ENCODE measurements around the gene MYO1E. TPM values are rescaled to one million over a fixed set of nuclear protein-coding genes. Genes with fewer than 3 reads are reported as not detected.
A peak's percentile ranks its signal among the peaks of the same experiment; 100 is the strongest.

MYO1E gene
- total and polyA plus RNA-seq, 2 of the 8 experiments (the other 6 are each of a cell fraction or from before 2014, with no cell fraction given) = 19.6 to 142 TPM

GRCh38 chr15:59396679-59397078 is 24.0 kb upstream of the MYO1E start:
- no peaks in the 10 kb centered on the region for H4K20me1 ChIP-seq (replicated peaks in 1 of 2; ENCODE audit: control insufficient read depth in 1 of 2, insufficient read depth in 2 of 2, low read length in 2 of 2)
- no peak overlapping the region for H2BK20ac ChIP-seq (ENCODE audit: low read length)
- CTCF ChIA-PET (ENCODE audit: partially characterized antibody) = interaction anchor here (0.6 to 1.9 kb wide), 4 partner anchors 19 to 151 kb away, joined by 3 to 7 read pairs (median 4); no protein-coding TSS in a partner anchor
- no peak overlapping the region for H2AK5ac ChIP-seq (ENCODE audit: low read depth, low read length)
- H2AFZ ChIP-seq (ENCODE audit: low read length) = no peak overlapping the region
- no peaks in the 10 kb centered on the region for H3K36me3 ChIP-seq (ENCODE audit: control insufficient read depth in 2 of 4, insufficient read depth in 4 of 4, low read length in 3 of 4)
- H3K4ac ChIP-seq (replicated peaks; ENCODE audit: insufficient read length, low read depth, low read length) = no peak overlapping the region
- whole genome bisulfite sequencing, 2 experiments (ENCODE audit: extremely low coverage in 1 of 2, insufficient coverage in 1 of 2, insufficient read length in 1 of 2, insufficient replicate concordance in 2 of 2, low coverage in 1 of 2, low lambda C conversion rate in 2 of 2, missing lambda C conversion rate in 1 of 2) = 79% methylated on average over 3 of the region's 3 CpGs; no CpG with 5 or more reads in 1 of the 2 experiments
- DNase-seq (ENCODE audit: low read depth in 1 of 2, low spot score in 2 of 2) (no peak), FAIRE-seq (no peak)
- H2BK12ac ChIP-seq (ENCODE audit: low read depth, low read length) = no peak overlapping the region
- no peak overlapping the region for H4K8ac ChIP-seq (ENCODE audit: extremely low read depth, insufficient read depth, low read length)
- POLR2A ChIA-PET (ENCODE audit: partially characterized antibody) = interaction anchor here (1.0 kb wide), 1 partner anchor 12 kb away, joined by 3 read pairs; no protein-coding TSS in a partner anchor
- no peak overlapping the region for H2BK5ac ChIP-seq (ENCODE audit: low read depth, low read length)
- no peaks in the 10 kb centered on the region for H3K79me1 ChIP-seq (ENCODE audit: low read depth, low read length)
- no peak overlapping the region for H3K9ac ChIP-seq (replicated peaks in 1 of 4; ENCODE audit: extremely low read depth in 1 of 4, low read depth in 3 of 4, low read length in 3 of 4)
- no peak overlapping the region for H3K4me2 ChIP-seq (ENCODE audit: insufficient read depth in 1 of 2, low read depth in 2 of 2, low read length in 2 of 2)
- no peak overlapping the region for H4K5ac ChIP-seq (ENCODE audit: insufficient read length, low read depth, low read length)
- H3K4me3 ChIP-seq (ENCODE audit: extremely low read depth in 1 of 4, insufficient read depth in 2 of 4, low read depth in 3 of 4, low read length in 4 of 4) = no peak overlapping the region
- H3K23me2 ChIP-seq (ENCODE audit: low read depth, low read length) = no peaks in the 10 kb centered on the region
- H2BK15ac ChIP-seq (ENCODE audit: low read length) = no peak overlapping the region
- no peaks in the 10 kb centered on the region for H3K9me3 ChIP-seq (ENCODE audit: insufficient read depth in 2 of 2, low read depth in 1 of 2, low read length in 1 of 2)
- H3K18ac ChIP-seq (ENCODE audit: extremely low read depth, low read length) = no peak overlapping the region
- peaks cover 0 to 8% (median 3%) of the 10 kb centered on the region in 4 experiments; a peak in 5 of 7 replicates for H3K27me3 ChIP-seq (replicated peaks in 1 of 4; ENCODE audit: control insufficient read depth in 3 of 4, extremely low read depth in 1 of 4, insufficient read depth in 3 of 4, low read length in 3 of 4)
- TF ChIP-seq TAF7 (optimal IDR thresholded peaks at IDR 0.05; ENCODE audit: borderline replicate concordance, low read depth, low read length) (no peak), TEAD4 (IDR thresholded peaks at IDR 0.05; ENCODE audit: low read depth, low read length) (no peak), NRF1 (IDR thresholded peaks at IDR 0.05; ENCODE audit: low read depth, low read length) (no peak), CTCF (IDR thresholded peaks at IDR 0.05; ENCODE audit: control extremely low read depth in 1 of 3, insufficient read depth in 1 of 3, low read depth in 1 of 3, low read length in 3 of 3) (peak in 1 of 3 experiments; percentile 3; a peak in 2 of 4 replicates), KDM1A (IDR thresholded peaks at IDR 0.05; ENCODE audit: borderline replicate concordance, low read length) (no peak), RAD21 (IDR thresholded peaks at IDR 0.05 in 1 of 2, conservative IDR thresholded peaks at IDR 0.05 in 1 of 2; ENCODE audit: low read depth in 2 of 2, low read length in 2 of 2) (0 out of 4 replicates have a peak, but pooled peaks of 1 of the 2 experiments have one; percentile 14)
- H3K56ac ChIP-seq (replicated peaks; ENCODE audit: insufficient read length, low read depth, low read length) = no peak overlapping the region
- no peak overlapping the region for H3K23ac ChIP-seq (ENCODE audit: insufficient read length)
- no peak overlapping the region for H2BK120ac ChIP-seq (replicated peaks; ENCODE audit: low read depth, low read length)
- peaks cover 5 to 10% (median 5%) of the 10 kb centered on the region in 4 experiments; a peak in 4 of 7 replicates for H3K4me1 ChIP-seq (replicated peaks in 1 of 4; ENCODE audit: control insufficient read depth in 3 of 4, insufficient read depth in 4 of 4, low read length in 3 of 4)
- H3K14ac ChIP-seq (ENCODE audit: insufficient read length) = no peak overlapping the region
- no peak overlapping the region for H4K91ac ChIP-seq (replicated peaks; ENCODE audit: insufficient read length, low read length)
- no peaks in the 10 kb centered on the region for H3K79me2 ChIP-seq (ENCODE audit: control insufficient read depth in 1 of 2, insufficient read depth in 2 of 2, low read length in 2 of 2)
- no peak overlapping the region for H3K27ac ChIP-seq (ENCODE audit: low read depth, low read length)
